Vagina (tissue), 2 donors: Measurements from ENCODE around the gene NHERF1.

Experiments used
- CTCF ChIP-seq, 3 experiments: fragments of 450-650 bp in 2 of 3; fragments of 200-600 bp in 1 of 3; sonication (generic) in 1 of 3; IDR thresholded peaks; one replicate each; pipeline ENCODE4 v1.5.1; 2017 to 2019; ENCODE audit warnings: antibody characterized with exemption in 3 of 3, mild to moderate bottlenecking in 2 of 3, moderate library complexity in 2 of 3
- POLR2A ChIP-seq, 2 donors: fragments of 450-650 bp; IDR thresholded peaks; one replicate each; pipeline ENCODE4 v1.6.1; 2017; ENCODE audit warnings: antibody characterized with exemption in 2 of 2, mild to moderate bottlenecking in 2 of 2, moderate library complexity in 2 of 2

- no peak for TF ChIP-seq CTCF (IDR thresholded peaks at IDR 0.05)
- TF ChIP-seq POLR2A (IDR thresholded peaks at IDR 0.05): no peak
Observed at GRCh38 chr17:74799097-74799496, 50.7 kb downstream of the NHERF1 start.
